ENCODE results near the gene DPP6.

The DPP6 gene

DNA sequence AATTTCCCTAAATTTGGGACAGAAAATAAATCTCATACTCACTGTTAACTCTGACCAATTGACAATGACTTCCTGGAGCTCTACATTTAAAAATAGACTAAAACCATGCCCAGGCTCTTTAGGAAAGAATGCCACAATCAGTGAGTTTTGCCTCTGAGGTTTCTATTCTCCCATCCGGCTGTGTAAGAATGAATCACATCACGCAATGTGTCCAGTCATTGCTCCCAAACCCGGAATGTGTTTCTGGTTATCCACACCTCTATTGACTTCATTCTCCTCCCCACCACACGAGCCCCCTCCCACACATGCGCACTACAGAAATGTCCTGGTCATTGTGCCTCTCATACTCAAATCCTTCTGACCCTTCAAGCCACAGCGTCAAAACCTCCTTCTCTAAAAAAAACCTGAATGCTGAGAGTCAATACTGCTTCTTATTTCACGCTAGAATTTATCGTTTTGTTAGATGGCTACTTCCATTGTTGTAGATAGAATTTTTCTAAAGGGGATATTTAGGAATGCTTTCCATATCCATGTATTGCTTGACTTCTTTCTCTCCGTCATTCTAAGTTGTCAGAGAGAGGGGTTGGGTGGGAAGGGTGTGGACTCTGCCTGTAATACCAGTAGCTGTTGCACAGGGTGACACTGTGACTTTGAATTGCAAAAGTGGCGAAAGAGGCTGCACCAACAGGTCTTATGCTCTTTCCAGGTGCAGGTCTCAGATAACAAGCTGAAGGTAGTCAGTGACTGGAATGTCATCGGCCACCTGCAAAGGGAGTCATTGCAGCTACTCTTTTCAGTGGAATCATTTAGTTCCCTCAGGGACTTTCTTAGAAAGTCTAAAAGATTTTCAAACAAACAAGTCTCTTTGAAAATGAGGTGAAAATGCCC lies 594.2 kb downstream of the DPP6 start:
- TF ChIP-seq, protein P1, sequence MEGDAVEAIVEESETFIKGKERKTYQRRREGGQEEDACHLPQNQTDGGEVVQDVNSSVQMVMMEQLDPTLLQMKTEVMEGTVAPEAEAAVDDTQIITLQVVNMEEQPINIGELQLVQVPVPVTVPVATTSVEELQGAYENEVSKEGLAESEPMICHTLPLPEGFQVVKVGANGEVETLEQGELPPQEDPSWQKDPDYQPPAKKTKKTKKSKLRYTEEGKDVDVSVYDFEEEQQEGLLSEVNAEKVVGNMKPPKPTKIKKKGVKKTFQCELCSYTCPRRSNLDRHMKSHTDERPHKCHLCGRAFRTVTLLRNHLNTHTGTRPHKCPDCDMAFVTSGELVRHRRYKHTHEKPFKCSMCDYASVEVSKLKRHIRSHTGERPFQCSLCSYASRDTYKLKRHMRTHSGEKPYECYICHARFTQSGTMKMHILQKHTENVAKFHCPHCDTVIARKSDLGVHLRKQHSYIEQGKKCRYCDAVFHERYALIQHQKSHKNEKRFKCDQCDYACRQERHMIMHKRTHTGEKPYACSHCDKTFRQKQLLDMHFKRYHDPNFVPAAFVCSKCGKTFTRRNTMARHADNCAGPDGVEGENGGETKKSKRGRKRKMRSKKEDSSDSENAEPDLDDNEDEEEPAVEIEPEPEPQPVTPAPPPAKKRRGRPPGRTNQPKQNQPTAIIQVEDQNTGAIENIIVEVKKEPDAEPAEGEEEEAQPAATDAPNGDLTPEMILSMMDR (IDR thresholded peaks at IDR 0.05; ENCODE audit: low read depth, low read length, missing control alignments), result no peak
- no peak for DNase-seq (ENCODE audit: low read depth)
- no peak overlapping the region for H3K4me3 ChIP-seq (ENCODE audit: low read depth, low read length)

DNA sequence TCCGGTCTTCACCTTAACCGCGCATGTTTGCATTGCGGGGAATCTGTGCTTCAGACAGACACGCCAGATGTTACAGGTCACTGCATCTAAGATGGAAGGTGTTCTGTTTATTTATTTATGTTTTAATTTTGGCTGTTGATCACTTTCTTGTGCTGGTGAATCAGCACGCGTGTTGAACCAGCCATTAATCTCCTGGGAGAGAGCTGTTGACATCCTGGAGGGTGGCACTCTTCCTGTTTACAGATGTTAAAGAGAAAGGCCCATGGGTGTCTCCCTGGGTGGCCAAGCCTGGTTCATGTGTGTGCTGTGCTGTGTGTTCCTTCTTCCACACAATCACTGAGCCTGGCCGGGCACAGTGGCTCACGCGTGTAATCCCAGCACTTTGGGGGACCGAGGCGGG lies 595.4 kb downstream of the DPP6 start:
- no peak for DNase-seq (ENCODE audit: low read depth)
- TF ChIP-seq, protein P1 (IDR thresholded peaks at IDR 0.05; ENCODE audit: low read depth, low read length, missing control alignments), result no peak
- H3K4me3 ChIP-seq (ENCODE audit: low read depth, low read length), result no peak overlapping the region

DNA sequence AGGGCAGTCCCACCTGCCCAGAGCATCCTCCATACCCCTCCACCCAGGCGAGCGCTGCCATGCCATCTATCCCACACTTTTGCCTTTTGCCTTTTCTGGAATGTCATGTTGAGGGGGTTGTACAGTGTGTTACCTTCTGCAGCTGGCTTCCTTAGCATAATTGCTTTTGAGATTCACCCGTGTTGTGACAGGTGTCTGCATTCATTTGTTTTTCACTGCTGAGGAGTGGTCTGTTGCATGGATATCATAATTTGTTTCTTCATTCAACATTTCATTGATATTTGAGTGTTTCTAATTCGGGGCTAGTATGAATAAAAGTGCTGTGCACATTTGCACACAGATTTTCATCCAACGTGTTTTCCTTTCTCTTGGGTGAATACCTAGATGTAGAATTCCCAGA lies 596.8 kb downstream of the DPP6 start:
- H3K4me3 ChIP-seq (ENCODE audit: low read depth, low read length), result no peak overlapping the region
- TF ChIP-seq, protein P1 (IDR thresholded peaks at IDR 0.05; ENCODE audit: low read depth, low read length, missing control alignments), result no peak
- no peak for DNase-seq (ENCODE audit: low read depth)

DNA sequence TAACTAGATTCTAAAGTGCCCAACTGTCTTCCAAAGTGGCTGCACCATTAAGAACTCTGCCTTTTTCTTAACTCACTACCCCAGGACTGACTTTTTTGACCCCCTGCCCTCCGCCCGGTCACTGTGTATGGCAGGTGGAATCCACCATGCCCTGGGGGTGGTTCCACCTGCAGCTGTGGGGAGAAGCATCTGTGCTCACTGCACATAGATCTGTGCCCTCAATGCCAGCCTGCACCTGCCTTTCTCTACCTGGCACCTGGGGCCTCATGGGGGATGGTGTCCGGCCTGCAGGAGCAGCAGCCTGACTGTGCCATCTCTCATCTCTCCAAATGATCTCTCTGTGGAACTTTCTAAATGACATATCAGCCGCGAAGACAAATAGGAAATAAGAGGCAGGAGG lies 597.2 kb downstream of the DPP6 start:
- no peak overlapping the region for H3K4me3 ChIP-seq (ENCODE audit: low read depth, low read length)
- no peak for DNase-seq (ENCODE audit: low read depth)
- TF ChIP-seq, protein P1 (IDR thresholded peaks at IDR 0.05; ENCODE audit: low read depth, low read length, missing control alignments), result no peak

DNA sequence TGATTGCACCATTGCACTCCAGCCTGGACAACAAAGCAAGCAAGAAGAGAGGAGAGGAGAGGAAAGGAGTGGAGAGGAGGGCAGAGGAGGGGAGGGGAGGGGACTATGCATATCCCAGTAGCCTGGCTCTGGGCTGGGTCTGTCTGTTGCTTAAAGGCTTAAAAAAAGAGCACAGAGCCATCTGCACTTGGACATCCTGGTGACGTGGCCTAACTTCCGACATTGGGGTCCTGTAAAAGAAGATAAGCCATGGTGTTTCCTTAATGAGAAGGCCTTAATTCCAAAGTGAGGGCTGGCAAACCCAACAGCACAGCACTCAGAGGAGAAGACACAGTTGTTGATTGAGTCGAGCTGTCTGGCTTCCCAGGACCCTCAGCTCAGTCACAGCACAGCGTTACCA lies 598.1 kb downstream of the DPP6 start:
- no peak for DNase-seq (ENCODE audit: low read depth)
- TF ChIP-seq, protein P1 (IDR thresholded peaks at IDR 0.05; ENCODE audit: low read depth, low read length, missing control alignments), result no peak
- H3K4me3 ChIP-seq (ENCODE audit: low read depth, low read length), result no peak overlapping the region

DNA sequence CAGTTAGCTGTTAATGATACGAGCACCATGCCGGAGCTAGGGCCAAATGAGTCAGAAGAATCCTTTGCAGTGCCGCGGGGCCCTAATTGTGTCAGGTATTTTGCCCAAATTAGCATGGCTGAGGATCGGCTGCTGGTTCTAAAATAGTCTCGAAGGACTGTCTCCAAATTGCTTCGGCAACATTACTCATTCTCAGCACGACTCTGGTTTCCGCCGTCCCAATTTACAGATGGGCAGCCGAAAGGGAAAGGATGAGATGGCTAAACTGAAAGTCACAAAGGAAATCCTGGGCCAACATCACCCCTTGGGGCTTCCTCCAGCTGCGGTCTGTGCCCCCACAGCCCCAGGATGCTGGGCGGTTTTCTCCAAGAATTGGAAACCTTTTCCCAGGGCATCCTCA lies 599.3 kb downstream of the DPP6 start:
- TF ChIP-seq, protein P1 (IDR thresholded peaks at IDR 0.05; ENCODE audit: low read depth, low read length, missing control alignments), result no peak
- no peak overlapping the region for H3K4me3 ChIP-seq (ENCODE audit: low read depth, low read length)
- DNase-seq (ENCODE audit: low read depth), result no peak

DNA sequence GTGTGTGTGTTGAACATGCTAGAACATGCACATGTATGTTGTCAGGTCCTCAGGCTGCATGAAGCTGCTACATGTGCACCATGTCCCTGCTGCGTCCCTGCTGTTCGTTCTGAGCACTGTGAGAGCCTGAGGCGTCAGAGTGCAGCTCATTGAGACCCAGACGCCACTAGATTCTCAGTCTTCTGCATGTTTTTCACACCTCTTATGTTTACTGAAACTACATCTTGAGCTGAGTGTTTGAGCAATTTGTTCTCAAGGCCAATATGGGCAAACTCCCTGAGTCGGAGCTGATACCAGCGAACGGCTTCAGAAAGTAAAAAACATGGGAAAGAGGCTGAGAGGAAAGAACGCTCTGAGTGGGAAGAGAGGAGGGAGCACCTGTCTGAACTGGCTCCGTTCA lies 600.4 kb downstream of the DPP6 start:
- no peak for DNase-seq (ENCODE audit: low read depth)
- H3K4me3 ChIP-seq (ENCODE audit: low read depth, low read length), result no peak overlapping the region
- TF ChIP-seq, protein P1 (IDR thresholded peaks at IDR 0.05; ENCODE audit: low read depth, low read length, missing control alignments), result no peak
